ENCODE data around the gene GRIN2A. TPM values are rescaled to one million over a fixed set of nuclear protein-coding genes. Genes with fewer than 3 reads are reported as not detected.

The GRIN2A gene
- total and polyA plus RNA-seq, 2 experiments from 2014 or later: 0.05 to 1.6 TPM

- Histone ChIP-seq H3K9me2 (replicated peaks; ENCODE audit: insufficient read depth) (no peaks in the 10 kb centered on the region), H3K27ac (no peak overlapping the region), H3K27me3 (no peaks in the 10 kb centered on the region), H3K4me3 (no peak overlapping the region), H3K9me3 (ENCODE audit: low read depth) (no peaks in the 10 kb centered on the region), H3K36me3 (replicated peaks; ENCODE audit: insufficient read depth, low read depth) (no peaks in the 10 kb centered on the region), H2AFZ (no peak overlapping the region), H3K4me1 (ENCODE audit: insufficient read depth) (no peaks in the 10 kb centered on the region), H4K20me1 (ENCODE audit: insufficient read depth, poor library complexity, severe bottlenecking) (no peaks in the 10 kb centered on the region), H3K4me2 (no peak overlapping the region), H3K79me2 (no peaks in the 10 kb centered on the region)
- no peak for TF ChIP-seq EZH2 (IDR thresholded peaks at IDR 0.05; ENCODE audit: borderline replicate concordance)
- TF ChIP-seq EZH2phosphoT487 (IDR thresholded peaks at IDR 0.05; ENCODE audit: low read depth, severe bottlenecking, unreplicated experiment): no peak
- no peak for TF ChIP-seq CTCF (IDR thresholded peaks at IDR 0.05; ENCODE audit: poor library complexity)
- no peak for DNase-seq (ENCODE audit: low spot score)
- WGBS (ENCODE audit: low lambda C conversion rate, missing lambda C conversion rate): 84% methylated on average over 5 of the region's 5 CpGs
Observed at GRCh38 chr16:10137341-10137740, 44.9 kb downstream of the GRIN2A start.

- no peaks in the 10 kb centered on the region for H3K36me3 ChIP-seq (replicated peaks; ENCODE audit: insufficient read depth, low read depth)
- H3K27ac ChIP-seq: no peak overlapping the region
- H3K4me1 ChIP-seq (ENCODE audit: insufficient read depth): no peaks in the 10 kb centered on the region
- no peaks in the 10 kb centered on the region for H4K20me1 ChIP-seq (ENCODE audit: insufficient read depth, poor library complexity, severe bottlenecking)
- no peaks in the 10 kb centered on the region for H3K9me2 ChIP-seq (replicated peaks; ENCODE audit: insufficient read depth)
- WGBS (ENCODE audit: low lambda C conversion rate, missing lambda C conversion rate): 32% methylated on average over 3 of the region's 3 CpGs
- no peak overlapping the region for H2AFZ ChIP-seq
- no peak overlapping the region for H3K4me2 ChIP-seq
- no peak for TF ChIP-seq CTCF (IDR thresholded peaks at IDR 0.05; ENCODE audit: poor library complexity)
- no peaks in the 10 kb centered on the region for H3K79me2 ChIP-seq
- DNase-seq (ENCODE audit: low spot score): no peak
- H3K9me3 ChIP-seq (ENCODE audit: low read depth): no peaks in the 10 kb centered on the region
- no peaks in the 10 kb centered on the region for H3K27me3 ChIP-seq
- no peak overlapping the region for H3K4me3 ChIP-seq
Observed at GRCh38 chr16:10136916-10137315, 45.3 kb downstream of the GRIN2A start.

GRCh38 chr16:10130538-10130937 lies 51.7 kb downstream of the GRIN2A start:
- Histone ChIP-seq H3K4me1 (ENCODE audit: insufficient read depth) (no peaks in the 10 kb centered on the region), H3K9me3 (ENCODE audit: low read depth) (no peaks in the 10 kb centered on the region), H3K27me3 (no peaks in the 10 kb centered on the region), H3K9me2 (replicated peaks; ENCODE audit: insufficient read depth) (no peaks in the 10 kb centered on the region), H4K20me1 (ENCODE audit: insufficient read depth, poor library complexity, severe bottlenecking) (no peaks in the 10 kb centered on the region), H2AFZ (no peak overlapping the region), H3K36me3 (replicated peaks; ENCODE audit: insufficient read depth, low read depth) (no peaks in the 10 kb centered on the region), H3K4me3 (no peak overlapping the region), H3K4me2 (no peak overlapping the region), H3K79me2 (no peaks in the 10 kb centered on the region), H3K27ac (no peak overlapping the region)
- WGBS (ENCODE audit: low lambda C conversion rate, missing lambda C conversion rate): 70% methylated on average over 3 of the region's 3 CpGs
- TF ChIP-seq CTCF (IDR thresholded peaks at IDR 0.05; ENCODE audit: poor library complexity) (no peak), EZH2 (IDR thresholded peaks at IDR 0.05; ENCODE audit: borderline replicate concordance) (no peak), EZH2phosphoT487 (IDR thresholded peaks at IDR 0.05; ENCODE audit: low read depth, severe bottlenecking, unreplicated experiment) (no peak)
- no peak for DNase-seq (ENCODE audit: low spot score)

All from hepatocyte (in vitro differentiated cells).